ENCODE data around the gene HOXD9.

Gene HOXD9

GRCh38 chr2:176151442-176152287, 29.1 kb downstream of the HOXD9 start, which contains the start of gene HOXD4:
HOXD4 (plus strand) TSS chr2:176151550; CDS start chr2:176151634, 84 bp downstream.
- Histone ChIP-seq H4K20me1 (ENCODE audit: insufficient read depth, low read length) (no peaks in the 10 kb centered on the region), H3K9ac (ENCODE audit: low read length) (no peak within 1 kb of the TSS), H3K36me3 (replicated peaks; ENCODE audit: low read depth, low read length) (no peaks in the 10 kb centered on the region), H3K27ac (ENCODE audit: low read length) (no peak within 1 kb of the TSS), H3K4me2 (ENCODE audit: low read length) (no peak within 1 kb of the TSS), H3K4me1 (ENCODE audit: low read length) (no peaks in the 10 kb centered on the region), H3K4me3 (ENCODE audit: low read length) (no peak within 1 kb of the TSS), H3K9me3 (ENCODE audit: insufficient read depth, low read length) (no peaks in the 10 kb centered on the region), H2AFZ (ENCODE audit: low read depth, low read length) (no peak within 1 kb of the TSS), H3K79me2 (ENCODE audit: low read length) (no peaks in the 10 kb centered on the region), H3K27me3 (ENCODE audit: low read depth, low read length) (no peaks in the 10 kb centered on the region)
- no peak for TF ChIP-seq CTCF (IDR thresholded peaks at IDR 0.05; ENCODE audit: low read depth, low read length)
- no peak for TF ChIP-seq EZH2phosphoT487 (IDR thresholded peaks at IDR 0.05; ENCODE audit: low read depth)

GRCh38 chr2:176152350-176153181, 30.0 kb downstream of the HOXD9 start:
- H3K4me3 ChIP-seq (ENCODE audit: low read length) = no peak overlapping the region

GRCh38 chr2:176154576-176155252, 32.2 kb downstream of the HOXD9 start:
- H3K4me1 ChIP-seq (ENCODE audit: low read length) = no peaks in the 10 kb centered on the region
- no peak overlapping the region for H3K27ac ChIP-seq (ENCODE audit: low read length)
- no peaks in the 10 kb centered on the region for H3K27me3 ChIP-seq (ENCODE audit: low read depth, low read length)
- no peak for TF ChIP-seq CTCF (IDR thresholded peaks at IDR 0.05; ENCODE audit: low read depth, low read length)
- TF ChIP-seq EZH2phosphoT487 (IDR thresholded peaks at IDR 0.05; ENCODE audit: low read depth) = no peak
- H3K4me3 ChIP-seq (ENCODE audit: low read length) = no peak overlapping the region
- H3K79me2 ChIP-seq (ENCODE audit: low read length) = no peaks in the 10 kb centered on the region
- H3K4me2 ChIP-seq (ENCODE audit: low read length) = no peak overlapping the region
- H3K9me3 ChIP-seq (ENCODE audit: insufficient read depth, low read length) = no peaks in the 10 kb centered on the region
- no peak overlapping the region for H2AFZ ChIP-seq (ENCODE audit: low read depth, low read length)
- H3K36me3 ChIP-seq (replicated peaks; ENCODE audit: low read depth, low read length) = no peaks in the 10 kb centered on the region
- no peak overlapping the region for H3K9ac ChIP-seq (ENCODE audit: low read length)
- no peaks in the 10 kb centered on the region for H4K20me1 ChIP-seq (ENCODE audit: insufficient read depth, low read length)

More at GRCh38 chr2:176152350-176153181, 30.0 kb downstream of the HOXD9 start:
- Histone ChIP-seq H2AFZ (ENCODE audit: low read depth, low read length) (no peak overlapping the region), H3K79me2 (ENCODE audit: low read length) (no peaks in the 10 kb centered on the region), H3K9me3 (ENCODE audit: insufficient read depth, low read length) (no peaks in the 10 kb centered on the region), H3K27ac (ENCODE audit: low read length) (no peak overlapping the region), H4K20me1 (ENCODE audit: insufficient read depth, low read length) (no peaks in the 10 kb centered on the region), H3K27me3 (ENCODE audit: low read depth, low read length) (no peaks in the 10 kb centered on the region), H3K9ac (ENCODE audit: low read length) (no peak overlapping the region), H3K4me2 (ENCODE audit: low read length) (no peak overlapping the region), H3K4me1 (ENCODE audit: low read length) (no peaks in the 10 kb centered on the region), H3K36me3 (replicated peaks; ENCODE audit: low read depth, low read length) (no peaks in the 10 kb centered on the region)
- TF ChIP-seq EZH2phosphoT487 (IDR thresholded peaks at IDR 0.05; ENCODE audit: low read depth) (no peak), CTCF (IDR thresholded peaks at IDR 0.05; ENCODE audit: low read depth, low read length) (no peak)
